ENCODE data around the gene SETD4.

DNA sequence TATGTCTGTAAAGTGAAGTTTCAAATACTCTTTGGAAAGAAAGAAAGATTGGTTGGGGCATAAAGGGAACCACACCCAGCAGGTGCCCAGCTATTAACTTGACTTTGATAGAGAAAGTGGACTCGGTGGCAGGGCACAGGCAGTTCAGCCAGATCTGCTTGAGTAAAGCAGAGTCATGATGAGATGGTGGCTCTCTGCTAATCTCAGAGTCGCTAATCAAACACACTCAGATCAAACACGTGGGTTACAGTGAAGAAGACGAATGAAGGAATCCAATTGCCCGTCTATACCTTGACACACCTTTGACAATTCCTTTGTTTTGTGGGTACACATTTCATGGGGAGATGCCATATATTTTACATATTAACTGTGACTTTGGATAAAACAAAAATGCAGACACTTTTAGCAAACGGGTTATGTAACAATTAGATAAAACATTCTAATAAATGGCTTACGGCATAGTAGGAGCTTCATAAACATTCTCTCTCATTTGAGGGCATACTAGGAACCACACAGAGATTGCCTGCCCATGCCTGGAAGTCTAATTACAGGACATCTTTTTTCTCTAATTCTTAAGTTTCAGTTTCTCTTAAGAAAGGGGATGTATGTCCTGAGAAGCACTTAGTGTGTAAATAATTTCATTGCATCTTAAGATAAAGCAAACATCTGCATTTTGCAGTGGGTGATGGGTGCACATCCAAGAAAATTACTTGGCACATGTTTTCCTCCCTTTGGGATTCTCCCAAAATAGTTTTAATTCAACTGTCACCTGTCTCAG is 16.7 kb upstream of the SETD4 start:
- TF ChIP-seq, protein P1, sequence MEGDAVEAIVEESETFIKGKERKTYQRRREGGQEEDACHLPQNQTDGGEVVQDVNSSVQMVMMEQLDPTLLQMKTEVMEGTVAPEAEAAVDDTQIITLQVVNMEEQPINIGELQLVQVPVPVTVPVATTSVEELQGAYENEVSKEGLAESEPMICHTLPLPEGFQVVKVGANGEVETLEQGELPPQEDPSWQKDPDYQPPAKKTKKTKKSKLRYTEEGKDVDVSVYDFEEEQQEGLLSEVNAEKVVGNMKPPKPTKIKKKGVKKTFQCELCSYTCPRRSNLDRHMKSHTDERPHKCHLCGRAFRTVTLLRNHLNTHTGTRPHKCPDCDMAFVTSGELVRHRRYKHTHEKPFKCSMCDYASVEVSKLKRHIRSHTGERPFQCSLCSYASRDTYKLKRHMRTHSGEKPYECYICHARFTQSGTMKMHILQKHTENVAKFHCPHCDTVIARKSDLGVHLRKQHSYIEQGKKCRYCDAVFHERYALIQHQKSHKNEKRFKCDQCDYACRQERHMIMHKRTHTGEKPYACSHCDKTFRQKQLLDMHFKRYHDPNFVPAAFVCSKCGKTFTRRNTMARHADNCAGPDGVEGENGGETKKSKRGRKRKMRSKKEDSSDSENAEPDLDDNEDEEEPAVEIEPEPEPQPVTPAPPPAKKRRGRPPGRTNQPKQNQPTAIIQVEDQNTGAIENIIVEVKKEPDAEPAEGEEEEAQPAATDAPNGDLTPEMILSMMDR (IDR thresholded peaks at IDR 0.05; ENCODE audit: borderline replicate concordance, extremely low read depth, low read length, poor library complexity, severe bottlenecking): no peak
- no peak for TF ChIP-seq EZH2 (IDR thresholded peaks at IDR 0.05; ENCODE audit: borderline replicate concordance, low read depth, low read length, severe bottlenecking)

Data from DND-41 (cell line).